Endodermal cell (in vitro differentiated cells): ENCODE measurements around the gene COPRS. TPM values are rescaled to one million over a fixed set of nuclear protein-coding genes. Genes with fewer than 3 reads are reported as not detected.
"Not testable (repeated sequence)": the region's sequence is repeated elsewhere in the genome, so short reads cannot be mapped to it uniquely, and the experiment has no call there.

ENCODE experiments used
- DNase-seq: peaks from one replicate; pipeline ENCODE4 v3.0.0-alpha.2; 2017
- H3K27ac ChIP-seq: 2 replicates; pipeline ENCODE4 v1.5.1; 2013; ENCODE audit warnings: mild to moderate bottlenecking, low read depth, low read length, moderate library complexity
- H3K27me3 ChIP-seq: 2 replicates; pipeline ENCODE4 v1.6.1; 2013; ENCODE audit warnings: mild to moderate bottlenecking, low read length, moderate library complexity; ENCODE audit not compliant: insufficient read depth, control insufficient read depth, poor library complexity, severe bottlenecking
- H3K36me3 ChIP-seq: 2 replicates; pipeline ENCODE4 v1.7.0; 2013; ENCODE audit warnings: mild to moderate bottlenecking, low read length, moderate library complexity; ENCODE audit not compliant: control insufficient read depth, insufficient read depth
- H3K4me1 ChIP-seq: one replicate; pipeline ENCODE4 v1.7.0; 2013; ENCODE audit warnings: low read length; ENCODE audit not compliant: control insufficient read depth, insufficient read depth
- H3K4me3 ChIP-seq: 2 replicates; pipeline ENCODE4 v1.5.1; 2013; ENCODE audit warnings: mild to moderate bottlenecking, low read length, moderate library complexity
- H3K9ac ChIP-seq: 2 replicates; pipeline ENCODE4 v1.6.1; 2013; ENCODE audit warnings: mild to moderate bottlenecking, low read length, moderate library complexity; ENCODE audit not compliant: poor library complexity, severe bottlenecking; ENCODE audit errors: extremely low read depth
- H3K9me3 ChIP-seq: 2 replicates; pipeline ENCODE4 v1.6.1; 2013; ENCODE audit warnings: mild to moderate bottlenecking, low read length, moderate library complexity; ENCODE audit not compliant: control insufficient read depth
- H3K27ac Mint-ChIP-seq: 2 replicates; pipeline ENCODE4 v1.8.0; 2020; ENCODE audit warnings: mixed read lengths
- H3K27me3 Mint-ChIP-seq: 2 replicates; pipeline ENCODE4 v1.8.0; 2021; ENCODE audit warnings: mild to moderate bottlenecking, mixed read lengths; ENCODE audit not compliant: insufficient read depth
- H3K36me3 Mint-ChIP-seq: 2 replicates; pipeline ENCODE4 v1.8.0; 2020; ENCODE audit warnings: low read depth, mixed read lengths
- H3K4me1 Mint-ChIP-seq: 2 replicates; pipeline ENCODE4 v1.8.0; 2020; ENCODE audit warnings: mixed read lengths
- H3K4me3 Mint-ChIP-seq: 2 replicates; pipeline ENCODE4 v1.8.0; 2020; ENCODE audit warnings: mild to moderate bottlenecking, moderate library complexity, mixed read lengths
- H3K9me3 Mint-ChIP-seq: 2 replicates; pipeline ENCODE4 v1.8.0; 2020; ENCODE audit warnings: mild to moderate bottlenecking, mixed read lengths
- CTCF ChIP-seq: fragments of 200-600 bp; sonication (generic); conservative IDR thresholded peaks from 2 replicates; pipeline ENCODE4 v1.5.0; 2021; ENCODE audit warnings: antibody characterized with exemption, mild to moderate bottlenecking
- WGBS, 2 experiments: methylation state at CpG; one replicate each; pipeline versions ENCODE4 v1.1.5 to v1.1.7; 2013; ENCODE audit warnings: missing lambda C conversion rate in 2 of 2, mixed read lengths in 1 of 2; ENCODE audit not compliant: insufficient coverage in 1 of 2, insufficient read length in 1 of 2; 5-methylcytosine and 5-hydroxymethylcytosine counted together
- total RNA-seq, 2 donors: library from RNA; stranded (reverse); fragmentation: NEBNext Ultra II Directional in 1 of 2; extraction: Animal tissue kit (Norgen Biotek cat#: 25700) in 1 of 2; gene quantifications; 2 replicates in 1 of 2; 3 replicates in 1 of 2; pipeline ENCODE4 v1.2.1, GENCODE V29; 2021

Gene COPRS
- total RNA-seq, 2 donors from 2014 or later, result 44.3 to 51.7 TPM

- H3K9me3 Mint-ChIP-seq, result no peaks in the 10 kb centered on the region
- no peak overlapping the region for H3K27ac ChIP-seq
- H3K9me3 ChIP-seq, result no peaks in the 10 kb centered on the region
- H3K36me3 ChIP-seq, result no peaks in the 10 kb centered on the region
- no peak overlapping the region for H3K9ac ChIP-seq
- WGBS, 2 experiments, result 70 to 86% methylated on average over 1 to 5 of the region's 5 CpGs
- no peak for DNase-seq
- H3K4me1 Mint-ChIP-seq, result no peaks in the 10 kb centered on the region
- no peaks in the 10 kb centered on the region for H3K4me1 ChIP-seq
- no peak for TF ChIP-seq CTCF
- H3K4me3 ChIP-seq, result no peak overlapping the region
- H3K27me3 Mint-ChIP-seq, result no peaks in the 10 kb centered on the region
- no peaks in the 10 kb centered on the region for H3K27me3 ChIP-seq
- no peak overlapping the region for H3K27ac Mint-ChIP-seq
- no peaks in the 10 kb centered on the region for H3K36me3 Mint-ChIP-seq
- H3K4me3 Mint-ChIP-seq, result no peak overlapping the region
These were observed 38.2 kb downstream of the COPRS start for GRCh38 chr17:31820691-31821435.

- H3K27me3 Mint-ChIP-seq, result no peaks in the 10 kb centered on the region
- 86 to 95% methylated on average over 4 to 5 of the region's 5 CpGs for WGBS, 2 experiments
- Histone ChIP-seq H3K9me3 (no peaks in the 10 kb centered on the region), H3K27me3 (no peaks in the 10 kb centered on the region), H3K9ac (no peak overlapping the region), H3K4me1 (no peaks in the 10 kb centered on the region), H3K4me3 (no peak overlapping the region), H3K27ac (no peak overlapping the region), H3K36me3 (no peaks in the 10 kb centered on the region)
- no peak for DNase-seq
- TF ChIP-seq CTCF, result no peak
- H3K4me3 Mint-ChIP-seq, result no peak overlapping the region
- no peaks in the 10 kb centered on the region for H3K36me3 Mint-ChIP-seq
- H3K27ac Mint-ChIP-seq, result no peak overlapping the region
- no peaks in the 10 kb centered on the region for H3K9me3 Mint-ChIP-seq
- no peaks in the 10 kb centered on the region for H3K4me1 Mint-ChIP-seq
These were observed 39.5 kb downstream of the COPRS start for GRCh38 chr17:31819578-31819977.

- 85 to 88% methylated on average over 7 of the region's 7 CpGs for WGBS, 2 experiments
- H3K4me1 ChIP-seq, H3K27me3 ChIP-seq, H3K9ac ChIP-seq, H3K9me3 ChIP-seq, H3K27ac ChIP-seq, H3K4me1 Mint-ChIP-seq, H3K27me3 Mint-ChIP-seq, H3K27ac Mint-ChIP-seq, H3K36me3 ChIP-seq, H3K4me3 ChIP-seq, H3K36me3 Mint-ChIP-seq, DNase-seq, H3K9me3 Mint-ChIP-seq, H3K4me3 Mint-ChIP-seq: not testable (repeated sequence)
These were observed 40.2 kb downstream of the COPRS start for GRCh38 chr17:31818863-31819262.
